ENCODE measurements around the gene WFDC10A. TPM values are rescaled to one million over a fixed set of nuclear protein-coding genes. Genes with fewer than 3 reads are reported as not detected.
A peak's percentile ranks its signal among the peaks of the same experiment; 100 is the strongest.
"Not testable (repeated sequence)": the region's sequence is repeated elsewhere in the genome, so short reads cannot be mapped to it uniquely, and the experiment has no call there.

Gene WFDC10A
- not detected for total RNA-seq

DNA sequence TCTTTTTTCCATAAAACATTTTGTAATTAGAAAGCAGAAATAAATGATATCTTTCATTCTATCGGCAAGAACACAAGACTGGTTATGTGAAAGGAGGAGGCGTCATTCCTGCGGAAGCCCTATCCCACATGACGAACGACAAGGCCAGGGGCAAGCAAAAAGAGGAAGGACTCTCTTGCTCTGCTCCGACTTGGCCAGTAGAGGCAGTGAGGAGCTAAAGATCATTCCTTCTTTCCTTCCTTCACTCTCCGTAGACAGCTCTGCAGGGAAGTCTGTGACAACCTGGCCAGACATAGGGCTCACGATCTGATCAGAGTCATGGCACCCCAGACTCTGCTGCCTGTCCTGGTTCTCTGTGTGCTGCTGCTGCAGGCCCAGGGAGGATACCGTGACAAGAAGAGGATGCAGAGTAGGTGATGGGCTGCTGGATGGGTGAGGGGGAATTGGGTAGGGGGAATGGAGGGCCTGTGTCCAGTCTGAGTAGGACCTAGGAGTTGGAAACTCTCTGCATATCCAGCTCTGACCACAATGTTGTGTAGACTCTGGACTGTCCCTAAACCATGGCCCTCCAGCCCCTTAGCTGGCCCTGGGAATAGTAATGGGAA, at the start of gene WFDC10A:
Gene WFDC10A (plus strand): TSS at position 244 of the 605 bp plus-strand sequence. CDS start 75 bp downstream, at position 319.
- Histone ChIP-seq H3K9me3 (no peaks in the 10 kb centered on the region), H3K4me3 (no peak within 1 kb of the TSS), H3K36me3 (no peaks in the 10 kb centered on the region), H3K27me3 (peaks cover 4% of the 10 kb centered on the region), H3K4me1 (no peaks in the 10 kb centered on the region), H3K27ac (no peak within 1 kb of the TSS)
- TF ChIP-seq, protein P1, sequence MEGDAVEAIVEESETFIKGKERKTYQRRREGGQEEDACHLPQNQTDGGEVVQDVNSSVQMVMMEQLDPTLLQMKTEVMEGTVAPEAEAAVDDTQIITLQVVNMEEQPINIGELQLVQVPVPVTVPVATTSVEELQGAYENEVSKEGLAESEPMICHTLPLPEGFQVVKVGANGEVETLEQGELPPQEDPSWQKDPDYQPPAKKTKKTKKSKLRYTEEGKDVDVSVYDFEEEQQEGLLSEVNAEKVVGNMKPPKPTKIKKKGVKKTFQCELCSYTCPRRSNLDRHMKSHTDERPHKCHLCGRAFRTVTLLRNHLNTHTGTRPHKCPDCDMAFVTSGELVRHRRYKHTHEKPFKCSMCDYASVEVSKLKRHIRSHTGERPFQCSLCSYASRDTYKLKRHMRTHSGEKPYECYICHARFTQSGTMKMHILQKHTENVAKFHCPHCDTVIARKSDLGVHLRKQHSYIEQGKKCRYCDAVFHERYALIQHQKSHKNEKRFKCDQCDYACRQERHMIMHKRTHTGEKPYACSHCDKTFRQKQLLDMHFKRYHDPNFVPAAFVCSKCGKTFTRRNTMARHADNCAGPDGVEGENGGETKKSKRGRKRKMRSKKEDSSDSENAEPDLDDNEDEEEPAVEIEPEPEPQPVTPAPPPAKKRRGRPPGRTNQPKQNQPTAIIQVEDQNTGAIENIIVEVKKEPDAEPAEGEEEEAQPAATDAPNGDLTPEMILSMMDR (IDR thresholded peaks at IDR 0.05), result peak; percentile 25 to 71
- TF ChIP-seq POLR2A (IDR thresholded peaks at IDR 0.05), result no peak
- WGBS, result 9% methylated on average over 9 of the region's 9 CpGs
- no peak for DNase-seq (ENCODE audit: low spot score in 2 of 2)

DNA sequence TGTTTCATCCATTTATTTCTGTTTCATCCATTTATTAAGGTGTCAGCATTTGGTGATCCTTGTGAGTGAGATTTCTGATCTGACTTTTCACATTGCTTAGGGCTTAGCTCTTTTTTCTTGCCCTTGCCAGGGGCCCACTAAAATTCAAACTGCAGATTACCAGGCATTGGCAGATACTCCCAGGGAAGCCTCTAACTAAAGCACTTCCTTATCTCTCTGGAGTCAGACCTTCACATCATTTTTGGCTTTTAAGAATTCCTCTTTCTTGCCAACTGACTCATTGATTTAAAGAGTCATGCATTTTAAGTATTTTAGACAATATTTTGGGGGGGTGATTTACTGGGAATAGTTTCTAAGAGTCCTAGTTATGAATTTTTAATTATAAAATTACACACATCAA, 47.8 kb upstream of the WFDC10A start:
- H3K27ac ChIP-seq, result no peak overlapping the region

DNA sequence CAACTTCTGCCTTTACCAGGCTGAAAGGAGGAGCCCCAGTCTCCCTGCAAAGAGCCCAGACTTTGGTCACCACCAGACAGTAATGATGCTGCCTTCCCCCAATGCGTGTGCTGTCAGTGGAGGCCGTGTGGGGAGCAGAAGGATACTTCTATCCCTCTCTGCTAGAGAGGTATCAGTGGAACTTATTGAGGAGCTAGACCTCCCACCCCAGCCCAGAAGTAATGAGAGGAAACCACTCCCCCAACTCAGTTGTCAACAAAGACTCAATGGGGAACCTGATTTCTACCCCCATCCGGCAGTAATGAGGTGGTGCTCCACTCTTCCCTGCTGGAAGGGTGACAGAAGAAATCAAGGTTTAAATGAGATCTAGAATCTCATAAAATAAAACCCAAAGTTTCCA, 46.0 kb upstream of the WFDC10A start:
- Histone ChIP-seq H3K9me3 (no peaks in the 10 kb centered on the region), H3K4me1 (no peaks in the 10 kb centered on the region), H3K36me3 (no peaks in the 10 kb centered on the region), H3K4me3 (no peak overlapping the region), H3K27ac (no peak overlapping the region), H3K27me3 (peaks cover 17% of the 10 kb centered on the region)
- TF ChIP-seq POLR2A (IDR thresholded peaks at IDR 0.05) (no peak), POLR2AphosphoS5 (IDR thresholded peaks at IDR 0.05) (no peak), EP300 (IDR thresholded peaks at IDR 0.05) (no peak)
- TF ChIP-seq, protein P1 (IDR thresholded peaks at IDR 0.05), result no peak
- DNase-seq (ENCODE audit: low spot score in 2 of 2), result no peak
- 84% methylated on average over 3 of the region's 3 CpGs for WGBS

More for the DNA sequence above, 47.8 kb upstream of the WFDC10A start:
- H3K27me3 ChIP-seq, result peaks cover 15% of the 10 kb centered on the region
- no peaks in the 10 kb centered on the region for H3K36me3 ChIP-seq
- no peaks in the 10 kb centered on the region for H3K9me3 ChIP-seq
- DNase-seq (ENCODE audit: low spot score in 2 of 2), result no peak
- H3K4me3 ChIP-seq, result no peak overlapping the region
- no peaks in the 10 kb centered on the region for H3K4me1 ChIP-seq
- TF ChIP-seq POLR2A (IDR thresholded peaks at IDR 0.05), result no peak
- TF ChIP-seq EP300 (IDR thresholded peaks at IDR 0.05), result no peak
- TF ChIP-seq POLR2AphosphoS5 (IDR thresholded peaks at IDR 0.05), result no peak
- TF ChIP-seq, protein P1 (IDR thresholded peaks at IDR 0.05), result no peak

DNA sequence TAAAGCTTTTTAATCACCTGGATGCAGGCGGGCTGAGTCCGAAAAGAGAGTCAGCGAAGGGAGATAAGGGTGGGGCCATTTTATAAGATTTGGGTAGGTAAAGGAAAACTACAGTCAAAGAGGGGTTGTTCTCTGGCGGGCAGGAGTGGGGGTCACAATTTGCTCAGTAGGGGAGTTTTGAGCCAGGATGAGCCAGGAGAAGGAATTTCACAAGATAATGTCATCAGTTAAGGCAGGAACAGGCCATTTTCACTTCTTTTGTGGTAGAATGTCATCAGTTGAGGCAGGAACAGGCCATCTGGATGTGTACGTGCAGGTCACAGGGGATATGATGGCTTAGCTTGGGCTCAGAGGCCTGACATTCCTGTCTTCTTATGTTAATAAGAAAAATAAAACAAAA, 45.2 kb upstream of the WFDC10A start:
- not testable (repeated sequence) for H3K4me1 ChIP-seq; H3K36me3 ChIP-seq; DNase-seq (ENCODE audit: low spot score in 2 of 2); H3K27ac ChIP-seq; H3K9me3 ChIP-seq; H3K4me3 ChIP-seq
- peaks cover 12% of the 10 kb centered on the region for H3K27me3 ChIP-seq
- WGBS, result 90% methylated on average over 5 of the region's 5 CpGs

DNA sequence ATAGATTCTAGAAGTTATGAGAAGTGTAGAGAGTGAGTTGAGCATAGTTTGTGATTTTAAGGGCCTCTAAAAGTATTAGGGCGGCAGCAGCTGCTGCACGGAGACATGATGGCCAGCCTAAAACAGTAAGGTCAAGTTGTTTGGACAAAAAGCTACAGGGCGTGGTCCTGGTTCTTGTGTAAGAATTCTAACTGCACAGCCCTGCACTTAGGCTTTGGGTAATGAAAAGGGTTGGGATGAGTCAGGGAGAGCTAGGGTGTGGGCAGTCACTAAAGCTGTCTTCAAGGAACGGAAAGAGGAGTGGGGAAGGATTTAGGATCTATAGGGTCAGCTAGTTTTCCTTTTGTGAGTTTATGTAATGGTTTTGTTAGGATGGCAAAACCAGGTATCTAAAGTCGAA, 43.6 kb upstream of the WFDC10A start:
- H3K27ac ChIP-seq, result not testable (repeated sequence)

DNA sequence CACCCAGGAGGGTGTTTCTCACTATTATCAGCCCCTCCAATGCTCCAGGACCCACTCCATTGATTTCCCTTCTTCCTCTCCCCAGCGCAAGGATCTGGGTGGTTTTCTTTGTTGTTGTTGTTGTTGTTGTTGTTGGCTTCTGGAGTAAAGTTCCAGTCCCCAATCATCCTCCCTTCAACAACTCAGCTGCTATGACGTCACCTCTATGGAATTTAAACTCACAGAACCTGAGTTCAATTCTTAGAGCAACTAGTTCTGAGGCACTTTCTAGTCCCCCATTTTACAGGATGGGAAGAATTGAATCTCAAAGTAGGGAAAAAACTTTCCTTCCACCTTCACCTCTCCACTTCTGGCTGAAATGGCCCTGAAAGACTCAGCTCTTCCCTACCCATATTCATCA, 40.7 kb upstream of the WFDC10A start:
- TF ChIP-seq POLR2A (IDR thresholded peaks at IDR 0.05), result no peak
- TF ChIP-seq, protein P1 (IDR thresholded peaks at IDR 0.05), result no peak
- TF ChIP-seq POLR2AphosphoS5 (IDR thresholded peaks at IDR 0.05), result no peak
- no peak for TF ChIP-seq EP300 (IDR thresholded peaks at IDR 0.05)
- no peak for DNase-seq (ENCODE audit: low spot score in 2 of 2)
- Histone ChIP-seq H3K4me1 (no peaks in the 10 kb centered on the region), H3K36me3 (no peaks in the 10 kb centered on the region), H3K27ac (no peak overlapping the region), H3K4me3 (no peak overlapping the region), H3K27me3 (peaks cover 3% of the 10 kb centered on the region), H3K9me3 (no peaks in the 10 kb centered on the region)
- WGBS, result 62% methylated on average over 2 of the region's 2 CpGs

More for the DNA sequence above, 43.6 kb upstream of the WFDC10A start:
- H3K27me3 ChIP-seq; H3K4me1 ChIP-seq; H3K4me3 ChIP-seq; H3K9me3 ChIP-seq; H3K36me3 ChIP-seq; DNase-seq (ENCODE audit: low spot score in 2 of 2): not testable (repeated sequence)
- WGBS, result 74% methylated on average over 5 of the region's 5 CpGs

All from suprapubic skin (tissue), 4 donors.